ACC112 (cell line): ENCODE measurements around the gene PGAP6.
"Not testable (repeated sequence)": the region's sequence is repeated elsewhere in the genome, so short reads cannot be mapped to it uniquely, and the experiment has no call there.

Source experiments
- H2AFZ ChIP-seq: fragments of 200-600 bp; sonication (generic); one replicate; pipeline ENCODE4 v1.6.0; 2017; ENCODE audit warnings: antibody characterized with exemption, low read length; ENCODE audit not compliant: unreplicated experiment
- H3K27ac ChIP-seq: fragments of 200-600 bp; sonication (generic); 2 replicates; pipeline ENCODE4 v1.5.1; 2014; ENCODE audit warnings: low read depth, mild to moderate bottlenecking, antibody characterized with exemption, low read length, moderate library complexity
- H3K27me3 ChIP-seq: fragments of 200-600 bp; sonication (generic); 2 replicates; pipeline ENCODE4 v1.6.1; 2014; ENCODE audit warnings: mild to moderate bottlenecking, antibody characterized with exemption, low read length, moderate library complexity, mixed read lengths; ENCODE audit not compliant: insufficient read depth
- H3K36me3 ChIP-seq: fragments of 200-600 bp; sonication (generic); 2 replicates; pipeline ENCODE4 v1.6.1; 2016; ENCODE audit warnings: mild to moderate bottlenecking, antibody characterized with exemption, low read length, moderate library complexity, mixed read lengths; ENCODE audit not compliant: insufficient read depth
- H3K4me1 ChIP-seq: fragments of 200-600 bp; sonication (generic); one replicate; pipeline ENCODE4 v1.6.1; 2016; ENCODE audit warnings: low read length, mixed read lengths; ENCODE audit not compliant: insufficient read depth, unreplicated experiment, control insufficient read depth
- H3K4me3 ChIP-seq: fragments of 200-600 bp; sonication (generic); 2 replicates; pipeline ENCODE4 v1.5.1; 2014; ENCODE audit warnings: mild to moderate bottlenecking, low read depth, low read length
- H3K79me2 ChIP-seq: fragments of 200-600 bp; sonication (generic); one replicate; pipeline ENCODE4 v1.6.0; 2016; ENCODE audit warnings: low read length; ENCODE audit not compliant: control insufficient read depth, unreplicated experiment, insufficient read depth

Gene PGAP6

GRCh38 chr16:334164-334832 is 47.5 kb downstream of the PGAP6 start:
- H3K36me3 ChIP-seq, H3K27me3 ChIP-seq, H2AFZ ChIP-seq, H3K27ac ChIP-seq, H3K4me1 ChIP-seq, H3K4me3 ChIP-seq: not testable (repeated sequence)
- peaks cover 58% of the 10 kb centered on the region for H3K79me2 ChIP-seq

GRCh38 chr16:333406-334094 is 48.2 kb downstream of the PGAP6 start:
- Histone ChIP-seq H3K27ac (no peak overlapping the region), H3K4me3 (no peak overlapping the region), H3K36me3 (no peaks in the 10 kb centered on the region), H3K79me2 (peaks cover 54% of the 10 kb centered on the region), H2AFZ (no peak overlapping the region), H3K27me3 (no peaks in the 10 kb centered on the region), H3K4me1 (no peaks in the 10 kb centered on the region)

- H3K27ac ChIP-seq, H3K36me3 ChIP-seq, H3K27me3 ChIP-seq, H3K4me3 ChIP-seq, H2AFZ ChIP-seq: not testable (repeated sequence)
- Histone ChIP-seq H3K79me2 (peaks cover 40% of the 10 kb centered on the region), H3K4me1 (peaks cover 12% of the 10 kb centered on the region)
Measured at GRCh38 chr16:331181-331814, 50.5 kb downstream of the PGAP6 start.

GRCh38 chr16:330741-331140 is 51.0 kb downstream of the PGAP6 start:
- H3K4me1 ChIP-seq = peaks cover 12% of the 10 kb centered on the region
- peaks cover 35% of the 10 kb centered on the region for H3K79me2 ChIP-seq
- no peak overlapping the region for H2AFZ ChIP-seq
- H3K27ac ChIP-seq = no peak overlapping the region
- H3K36me3 ChIP-seq = no peaks in the 10 kb centered on the region
- H3K27me3 ChIP-seq = no peaks in the 10 kb centered on the region
- no peak overlapping the region for H3K4me3 ChIP-seq

GRCh38 chr16:325375-326145 is 56.2 kb downstream of the PGAP6 start:
- no peak overlapping the region for H3K27ac ChIP-seq

GRCh38 chr16:324451-325334 is 57.1 kb downstream of the PGAP6 start:
- no peaks in the 10 kb centered on the region for H3K27me3 ChIP-seq
- no peak overlapping the region for H2AFZ ChIP-seq
- H3K4me3 ChIP-seq = no peak overlapping the region
- peaks cover 18% of the 10 kb centered on the region for H3K79me2 ChIP-seq
- no peak overlapping the region for H3K27ac ChIP-seq
- H3K4me1 ChIP-seq = peaks cover 12% of the 10 kb centered on the region
- no peaks in the 10 kb centered on the region; the same call in 1 of the 2 replicates for H3K36me3 ChIP-seq

More at GRCh38 chr16:325375-326145, 56.2 kb downstream of the PGAP6 start:
- Histone ChIP-seq H3K4me3 (no peak overlapping the region), H3K27me3 (no peaks in the 10 kb centered on the region), H3K36me3 (no peaks in the 10 kb centered on the region; the same call in 1 of the 2 replicates), H3K79me2 (peaks cover 13% of the 10 kb centered on the region), H2AFZ (no peak overlapping the region), H3K4me1 (peaks cover 12% of the 10 kb centered on the region)

DNA sequence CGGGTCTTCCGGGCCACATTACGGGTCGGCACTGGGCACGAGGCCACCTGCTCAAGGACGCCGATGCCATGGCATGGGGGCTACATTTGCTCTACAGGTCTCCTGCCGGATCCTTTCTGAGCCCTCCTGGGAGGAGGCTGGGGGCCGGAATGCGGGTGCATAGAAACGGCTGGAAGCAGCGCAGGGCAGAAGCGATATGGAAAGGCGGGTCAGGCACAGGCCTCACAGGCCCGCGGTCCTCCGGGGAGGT is 57.7 kb downstream of the PGAP6 start:
- Histone ChIP-seq H3K79me2 (peaks cover 22% of the 10 kb centered on the region), H2AFZ (no peak overlapping the region), H3K36me3 (no peaks in the 10 kb centered on the region; the same call in 1 of the 2 replicates), H3K4me3 (no peak overlapping the region), H3K27me3 (no peaks in the 10 kb centered on the region), H3K4me1 (peaks cover 12% of the 10 kb centered on the region), H3K27ac (no peak overlapping the region)

DNA sequence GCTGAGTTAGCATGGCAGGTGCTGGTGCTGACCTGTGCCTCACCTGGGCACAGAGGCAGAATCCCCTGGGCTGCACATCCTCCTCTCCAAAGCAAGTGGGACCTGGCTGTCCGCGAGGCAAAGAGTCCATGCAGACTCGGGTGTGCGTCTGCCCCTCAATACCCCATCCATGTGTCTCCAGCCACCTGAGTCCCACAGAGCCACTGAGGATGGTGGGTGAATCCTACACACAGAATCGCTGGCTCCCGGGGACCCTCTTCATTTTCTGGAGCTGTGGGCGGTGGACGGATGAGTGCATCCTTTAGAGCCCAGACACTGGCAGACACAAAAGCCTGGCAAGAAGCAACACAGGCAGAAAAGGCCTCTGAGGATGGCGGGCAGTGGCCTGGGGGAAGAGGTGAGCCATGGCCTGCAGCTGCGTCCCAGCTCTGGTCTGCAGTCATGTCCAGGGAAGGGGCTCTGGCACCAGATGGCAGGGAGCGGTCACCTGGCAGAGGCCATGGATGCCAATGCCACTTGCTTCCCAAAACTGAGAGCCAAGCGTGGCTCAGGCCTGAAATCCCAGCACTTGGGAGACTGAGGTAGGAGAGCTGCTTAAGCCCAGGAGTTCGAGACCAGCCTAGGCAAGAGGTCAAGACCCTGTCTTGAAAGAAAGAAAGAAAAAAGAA is 59.2 kb downstream of the PGAP6 start:
- no peak overlapping the region for H2AFZ ChIP-seq
- peaks cover 25% of the 10 kb centered on the region for H3K79me2 ChIP-seq
- H3K27me3 ChIP-seq = no peaks in the 10 kb centered on the region
- no peaks in the 10 kb centered on the region; the same call in 1 of the 2 replicates for H3K36me3 ChIP-seq
- H3K4me1 ChIP-seq = peaks cover 6% of the 10 kb centered on the region
- no peak overlapping the region for H3K27ac ChIP-seq
- H3K4me3 ChIP-seq = no peak overlapping the region

GRCh38 chr16:321532-321931 is 60.2 kb downstream of the PGAP6 start:
- Histone ChIP-seq H3K4me1 (no peaks in the 10 kb centered on the region), H3K36me3 (no peaks in the 10 kb centered on the region; the same call in 1 of the 2 replicates), H3K79me2 (peaks cover 25% of the 10 kb centered on the region)

More at GRCh38 chr16:321532-321931, 60.2 kb downstream of the PGAP6 start:
- Histone ChIP-seq H2AFZ (no peak overlapping the region), H3K27ac (no peak overlapping the region), H3K27me3 (no peaks in the 10 kb centered on the region), H3K4me3 (no peak overlapping the region)
